Muscle layer of duodenum (tissue), 2 donors: ENCODE data around the gene CHCHD6.

ENCODE experiments used
- H3K27ac ChIP-seq: one replicate; pipeline ENCODE4 v1.7.0; 2013; ENCODE audit warnings: mild to moderate bottlenecking, low read length
- H3K27me3 ChIP-seq: one replicate; pipeline ENCODE4 v1.7.0; 2013; ENCODE audit warnings: low read depth, mild to moderate bottlenecking, control low read depth, low read length
- H3K36me3 ChIP-seq, 2 donors: one replicate each; pipeline ENCODE4 v1.7.0; 2013; ENCODE audit warnings: low read length in 2 of 2, control low read depth in 1 of 2, mild to moderate bottlenecking in 1 of 2; ENCODE audit not compliant: insufficient read depth in 2 of 2, control insufficient read depth in 1 of 2
- H3K4me1 ChIP-seq, 2 donors: one replicate each; pipeline ENCODE4 v1.7.0; 2013; ENCODE audit warnings: low read length in 2 of 2, mild to moderate bottlenecking in 2 of 2, control low read depth in 1 of 2, moderate library complexity in 1 of 2; ENCODE audit not compliant: insufficient read depth in 2 of 2, control insufficient read depth in 1 of 2
- H3K4me3 ChIP-seq, 2 donors: one replicate each; pipeline ENCODE4 v1.7.0; 2013; ENCODE audit warnings: low read length in 2 of 2, low read depth in 1 of 2, mild to moderate bottlenecking in 1 of 2
- H3K9me3 ChIP-seq, 2 donors: one replicate each; pipeline ENCODE4 v1.7.0; 2013; ENCODE audit warnings: low read length in 2 of 2, control low read depth in 1 of 2, mild to moderate bottlenecking in 1 of 2; ENCODE audit not compliant: control insufficient read depth in 1 of 2
- donor health status: healthy.

The CHCHD6 gene

GRCh38 chr3:126749931-126750755 lies 46.1 kb downstream of the CHCHD6 start:
- Histone ChIP-seq H3K27ac (no peak overlapping the region), H3K9me3 (no peaks in the 10 kb centered on the region), H3K27me3 (no peaks in the 10 kb centered on the region), H3K36me3 (no peaks in the 10 kb centered on the region), H3K4me1 (peaks cover 0 to 9% of the 10 kb centered on the region in 2 donors), H3K4me3 (no peak overlapping the region)

- Histone ChIP-seq H3K9me3 (no peaks in the 10 kb centered on the region), H3K27ac (no peak overlapping the region), H3K4me1 (peaks cover 0 to 9% of the 10 kb centered on the region in 2 donors), H3K36me3 (no peaks in the 10 kb centered on the region), H3K27me3 (no peaks in the 10 kb centered on the region), H3K4me3 (no peak overlapping the region)
Observed at GRCh38 chr3:126750756-126751121, 46.7 kb downstream of the CHCHD6 start.

- no peaks in the 10 kb centered on the region for H3K9me3 ChIP-seq
- H3K36me3 ChIP-seq, result no peaks in the 10 kb centered on the region
- H3K27ac ChIP-seq, result no peak overlapping the region
- no peaks in the 10 kb centered on the region for H3K27me3 ChIP-seq
- H3K4me3 ChIP-seq, result no peak overlapping the region
- peaks cover 0 to 9% of the 10 kb centered on the region in 2 donors for H3K4me1 ChIP-seq
Observed at GRCh38 chr3:126751611-126752302, 47.7 kb downstream of the CHCHD6 start.

- H3K27me3 ChIP-seq, result no peaks in the 10 kb centered on the region
- H3K9me3 ChIP-seq, result no peaks in the 10 kb centered on the region
- H3K27ac ChIP-seq, result no peak overlapping the region
- peaks cover 0 to 9% of the 10 kb centered on the region in 2 donors for H3K4me1 ChIP-seq
- no peaks in the 10 kb centered on the region for H3K36me3 ChIP-seq
- no peak overlapping the region for H3K4me3 ChIP-seq
Observed at GRCh38 chr3:126752303-126753190, 48.5 kb downstream of the CHCHD6 start.

GRCh38 chr3:126753191-126754160 lies 49.4 kb downstream of the CHCHD6 start:
- no peaks in the 10 kb centered on the region for H3K9me3 ChIP-seq
- H3K4me1 ChIP-seq, result peaks cover 0 to 9% of the 10 kb centered on the region in 2 donors
- H3K36me3 ChIP-seq, result no peaks in the 10 kb centered on the region
- H3K27ac ChIP-seq, result no peak overlapping the region
- no peak overlapping the region for H3K4me3 ChIP-seq
- no peaks in the 10 kb centered on the region for H3K27me3 ChIP-seq

- H3K27ac ChIP-seq, result no peak overlapping the region
- no peak overlapping the region for H3K4me3 ChIP-seq
- H3K9me3 ChIP-seq, result no peaks in the 10 kb centered on the region
- no peaks in the 10 kb centered on the region for H3K36me3 ChIP-seq
- H3K27me3 ChIP-seq, result no peaks in the 10 kb centered on the region
- peaks cover 0 to 9% of the 10 kb centered on the region in 2 donors for H3K4me1 ChIP-seq
Observed at GRCh38 chr3:126755866-126756265, 51.8 kb downstream of the CHCHD6 start.

GRCh38 chr3:126758026-126758425 lies 54.0 kb downstream of the CHCHD6 start:
- no peaks in the 10 kb centered on the region for H3K9me3 ChIP-seq
- H3K27ac ChIP-seq, result no peak overlapping the region
- no peaks in the 10 kb centered on the region for H3K36me3 ChIP-seq
- peaks cover 0 to 3% of the 10 kb centered on the region in 2 donors for H3K4me1 ChIP-seq
- H3K4me3 ChIP-seq, result no peak overlapping the region
- no peaks in the 10 kb centered on the region for H3K27me3 ChIP-seq

- Histone ChIP-seq H3K27ac (no peak overlapping the region), H3K9me3 (no peaks in the 10 kb centered on the region), H3K27me3 (no peaks in the 10 kb centered on the region), H3K4me1 (no peaks in the 10 kb centered on the region), H3K36me3 (no peaks in the 10 kb centered on the region), H3K4me3 (no peak overlapping the region)
Observed at GRCh38 chr3:126758882-126759281, 54.8 kb downstream of the CHCHD6 start.

GRCh38 chr3:126760541-126760940 lies 56.5 kb downstream of the CHCHD6 start:
- no peaks in the 10 kb centered on the region for H3K27me3 ChIP-seq
- no peaks in the 10 kb centered on the region for H3K4me1 ChIP-seq
- no peak overlapping the region for H3K27ac ChIP-seq
- no peaks in the 10 kb centered on the region for H3K36me3 ChIP-seq
- no peak overlapping the region for H3K4me3 ChIP-seq
- H3K9me3 ChIP-seq, result no peaks in the 10 kb centered on the region

GRCh38 chr3:126763035-126763434 lies 59.0 kb downstream of the CHCHD6 start:
- Histone ChIP-seq H3K36me3 (peaks cover 0 to 6% of the 10 kb centered on the region in 2 donors), H3K27ac (no peak overlapping the region), H3K27me3 (no peaks in the 10 kb centered on the region), H3K9me3 (peaks cover 0 to 5% of the 10 kb centered on the region in 2 donors), H3K4me1 (no peaks in the 10 kb centered on the region), H3K4me3 (no peak overlapping the region)
